IMR-90 (cell line): ENCODE measurements around the gene LMBRD2. TPM values are rescaled to one million over a fixed set of nuclear protein-coding genes. Genes with fewer than 3 reads are reported as not detected.
A peak's percentile ranks its signal among the peaks of the same experiment; 100 is the strongest.

ENCODE experiments used
- ATAC-seq: fragments of 200-7000 bp; cut with Tn5 transposase; 2 replicates; pipeline ENCODE4 v1.9.1; 2020; ENCODE audit warnings: low read depth, mild to moderate bottlenecking, moderate library complexity
- BruUV-seq: library from RNA; stranded (reverse); fragments of 400-500 nt; replicated peaks from 2 replicates; lab custom pipeline; 2021; lab: Mats Ljungman, UMichigan
- CTCF ChIA-PET: fragments of 300-600 bp; formaldehyde crosslinking; extraction: SDS; loops from one replicate; lab custom pipeline; 2021; ENCODE audit warnings: antibody characterized with exemption; lab: Yijun Ruan, JAX
- POLR2A ChIA-PET: fragments of 300-600 bp; sonication (Branson Sonifier 250); formaldehyde crosslinking; loops from one replicate; lab custom pipeline; 2022; ENCODE audit warnings: antibody characterized with exemption; ENCODE audit not compliant: unreplicated experiment; lab: Charles Lee
- DNase-seq: peaks from one replicate; pipeline ENCODE4 v3.0.0; 2013
- H2AFZ ChIP-seq: replicated peaks from 2 replicates; pipeline ENCODE3; 2013; ENCODE audit warnings: low read length, mild to moderate bottlenecking; ENCODE audit not compliant: poor library complexity
- H2AK5ac ChIP-seq: 2 replicates; pipeline ENCODE4 v1.6.1; 2013; ENCODE audit warnings: low read depth, low read length, inconsistent platforms
- H2AK9ac ChIP-seq: replicated peaks from 2 replicates; pipeline ENCODE3; 2013; ENCODE audit warnings: mild to moderate bottlenecking, low read depth, low read length, moderate library complexity; ENCODE audit not compliant: poor library complexity
- H2BK120ac ChIP-seq: 2 replicates; pipeline ENCODE4 v1.6.1; 2013; ENCODE audit warnings: low read depth, low read length, inconsistent platforms
- H2BK15ac ChIP-seq: 3 replicates; pipeline ENCODE4 v1.6.1; 2013; ENCODE audit warnings: low read depth, low read length, inconsistent platforms
- H2BK20ac ChIP-seq: 2 replicates; pipeline ENCODE4 v1.6.1; 2013; ENCODE audit warnings: low read depth, mild to moderate bottlenecking, inconsistent platforms, low read length, moderate library complexity
- H2BK5ac ChIP-seq: 2 replicates; pipeline ENCODE4 v1.6.1; 2013; ENCODE audit warnings: mild to moderate bottlenecking, low read depth, low read length, inconsistent platforms; ENCODE audit not compliant: poor library complexity, severe bottlenecking
- H3K14ac ChIP-seq: replicated peaks from 2 replicates; pipeline ENCODE4 v1.6.1; 2013; ENCODE audit warnings: low read depth, low read length, inconsistent platforms
- H3K18ac ChIP-seq: 2 replicates; pipeline ENCODE4 v1.6.1; 2013; ENCODE audit warnings: low read depth, low read length, control low read depth
- H3K23ac ChIP-seq: 2 replicates; pipeline ENCODE4 v1.6.1; 2013; ENCODE audit warnings: low read depth, low read length, inconsistent platforms
- H3K27ac ChIP-seq: 2 replicates; pipeline ENCODE4 v1.5.1; 2013; ENCODE audit warnings: mild to moderate bottlenecking, control low read depth, low read length; ENCODE audit not compliant: insufficient read depth
- H3K27me3 ChIP-seq: 2 replicates; pipeline ENCODE4 v1.6.1; 2013; ENCODE audit warnings: low read length; ENCODE audit not compliant: control insufficient read depth, insufficient read depth
- H3K36me3 ChIP-seq: 2 replicates; pipeline ENCODE4 v1.6.1; 2013; ENCODE audit warnings: low read length, mixed read lengths; ENCODE audit not compliant: control insufficient read depth, insufficient read depth
- H3K4ac ChIP-seq: 2 replicates; pipeline ENCODE4 v1.6.1; 2013; ENCODE audit warnings: low read depth, low read length, inconsistent platforms
- H3K4me1 ChIP-seq: 2 replicates; pipeline ENCODE4 v1.6.1; 2013; ENCODE audit warnings: low read length, mixed read lengths; ENCODE audit not compliant: control insufficient read depth, insufficient read depth
- H3K4me2 ChIP-seq: 2 replicates; pipeline ENCODE4 v1.6.1; 2013; ENCODE audit warnings: low read depth, mild to moderate bottlenecking, control low read depth, low read length, moderate library complexity
- H3K4me3 ChIP-seq: 2 replicates; pipeline ENCODE4 v1.5.1; 2013; ENCODE audit warnings: low read depth, mild to moderate bottlenecking, control low read depth, low read length, moderate library complexity; ENCODE audit not compliant: insufficient read depth
- H3K56ac ChIP-seq: 2 replicates; pipeline ENCODE4 v1.6.1; 2013; ENCODE audit warnings: low read length, inconsistent platforms; ENCODE audit not compliant: insufficient read depth; ENCODE audit errors: extremely low read depth
- H3K79me1 ChIP-seq, 2 experiments: 2 replicates each; pipeline ENCODE4 v1.6.1; 2013; ENCODE audit warnings: low read length in 2 of 2, inconsistent platforms in 1 of 2, low read depth in 1 of 2
- H3K9ac ChIP-seq: 2 replicates; pipeline ENCODE4 v1.6.1; 2013; ENCODE audit warnings: low read depth, low read length, control low read depth
- H3K9me1 ChIP-seq: 2 replicates; pipeline ENCODE4 v1.6.1; 2013; ENCODE audit warnings: low read length, inconsistent platforms; ENCODE audit not compliant: insufficient read depth
- H3K9me3 ChIP-seq: 2 replicates; pipeline ENCODE4 v1.6.1; 2013; ENCODE audit warnings: low read length; ENCODE audit not compliant: control insufficient read depth, insufficient read depth
- H4K20me1 ChIP-seq: 2 replicates; pipeline ENCODE4 v1.6.1; 2013; ENCODE audit warnings: low read length, inconsistent platforms; ENCODE audit not compliant: insufficient read depth
- H4K5ac ChIP-seq: 2 replicates; pipeline ENCODE4 v1.6.1; 2013; ENCODE audit warnings: mild to moderate bottlenecking, low read depth, low read length, control low read depth
- H4K8ac ChIP-seq, 2 experiments: 2 replicates each; pipeline ENCODE4 v1.6.1; 2013; ENCODE audit warnings: low read depth in 2 of 2, low read length in 2 of 2, control low read depth in 1 of 2, inconsistent platforms in 1 of 2
- H4K91ac ChIP-seq: 2 replicates; pipeline ENCODE4 v1.6.1; 2013; ENCODE audit warnings: low read depth, low read length, inconsistent platforms; ENCODE audit not compliant: insufficient read depth
- CEBPB ChIP-seq: IDR thresholded peaks from 2 replicates; pipeline ENCODE4 v1.6.1; 2012; ENCODE audit warnings: low read depth, low read length, improper control_type of control experiment
- CTCF ChIP-seq: conservative IDR thresholded peaks from 2 replicates; pipeline ENCODE4 v1.5.1; 2012; ENCODE audit warnings: mild to moderate bottlenecking, low read depth, low read length, improper control_type of control experiment
- MAZ ChIP-seq: IDR thresholded peaks from 2 replicates; pipeline ENCODE4 v1.6.1; 2012; ENCODE audit warnings: low read depth, mild to moderate bottlenecking, low read length, improper control_type of control experiment, moderate library complexity, borderline replicate concordance
- RCOR1 ChIP-seq: IDR thresholded peaks from 2 replicates; pipeline ENCODE4 v1.6.1; 2012; ENCODE audit warnings: mild to moderate bottlenecking, low read length, improper control_type of control experiment; ENCODE audit not compliant: insufficient replicate concordance
- WGBS, 2 experiments: methylation state at CpG; one replicate each; pipeline versions ENCODE4 v1.1.5 to v1.1.7; 2013; ENCODE audit warnings: missing lambda C conversion rate in 2 of 2; ENCODE audit not compliant: insufficient read length in 1 of 2; ENCODE audit errors: extremely low coverage in 2 of 2; 5-methylcytosine and 5-hydroxymethylcytosine counted together
- dilution Hi-C: fragments of 300-500 bp; cut with HindIII; formaldehyde crosslinking; loops from one replicate; pipeline ENCODE4 v1.14.3; 2018; ENCODE audit warnings: low sequenced_read_pairs; ENCODE audit not compliant: unreplicated experiment
- in situ Hi-C: fragments of 300-500 bp; cut with MboI; formaldehyde crosslinking; loops from 3 replicates; pipeline ENCODE4 v1.14.3; 2019; ENCODE audit warnings: low sequenced_read_pairs, inconsistent platforms, mixed read lengths
- intact Hi-C: fragments of 100-400 bp; cut with micrococcal nuclease; formaldehyde crosslinking; loops from 2 replicates; pipeline ENCODE4 v1.10.0; 2022
- polyA plus RNA-seq, 3 experiments: library from polyadenylated mRNA; depleted of rRNA; stranded (reverse); fragments of >200 nt; gene quantifications; 2 replicates each; pipeline ENCODE4 v1.2.3, GENCODE V29; 2012; ENCODE audit warnings: low replicate concordance in 1 of 3
- total RNA-seq: library from RNA; depleted of rRNA; stranded (reverse); fragments of >200 nt; gene quantifications from 2 replicates; pipeline ENCODE4 v1.2.3, GENCODE V29; 2012

Gene LMBRD2
- total and polyA plus RNA-seq, 2 of the 4 experiments (the other 2 are of a cell fraction) = 1.8 to 5.2 TPM

GRCh38 chr5:36158144-36158543 lies 6.5 kb upstream of the LMBRD2 start:
- peaks cover 20% of the 10 kb centered on the region for H3K4me1 ChIP-seq
- BruUV-seq = no TSS peak
- DNase-seq (peak; percentile 7), ATAC-seq (no peak)
- H3K14ac ChIP-seq = no peak overlapping the region
- H4K8ac ChIP-seq = no peak overlapping the region; a peak in 1 of 4 replicates
- H3K9me1 ChIP-seq = peaks cover 3% of the 10 kb centered on the region; the same call in 1 of the 2 replicates
- H3K23ac ChIP-seq = no peak overlapping the region
- H3K9ac ChIP-seq = no peak overlapping the region
- H3K56ac ChIP-seq = no peak overlapping the region
- peaks cover 44% of the 10 kb centered on the region for H3K36me3 ChIP-seq
- H2AK5ac ChIP-seq = no peak overlapping the region
- in situ Hi-C loops (no loop called here), dilution Hi-C loops (no loop called here), intact Hi-C loops (loop anchor here (2.0 kb wide), 1 partner anchor 19 kb away; no protein-coding TSS in a partner anchor)
- H3K27ac ChIP-seq = peak overlapping the region; percentile 5; the same call in 1 of the 2 replicates
- no peak overlapping the region for H3K4ac ChIP-seq
- ChIA-PET CTCF (no interaction called here), POLR2A (no interaction called here)
- no peak overlapping the region; the same call in 1 of the 2 replicates for H3K18ac ChIP-seq
- H3K4me3 ChIP-seq = no peak overlapping the region
- H3K27me3 ChIP-seq = no peaks in the 10 kb centered on the region
- no peak overlapping the region for H2AFZ ChIP-seq
- no peak overlapping the region for H2BK20ac ChIP-seq
- WGBS, 2 experiments = 80% methylated on average over 1 of the region's 2 CpGs; no CpG with 5 or more reads in 1 of the 2 experiments
- no peak overlapping the region for H4K5ac ChIP-seq
- TF ChIP-seq CTCF (no peak), RCOR1 (no peak), MAZ (no peak), CEBPB (no peak)
- H3K9me3 ChIP-seq = no peaks in the 10 kb centered on the region
- H4K20me1 ChIP-seq = no peaks in the 10 kb centered on the region
- no peak overlapping the region for H4K91ac ChIP-seq
- no peak overlapping the region for H2BK5ac ChIP-seq
- H2AK9ac ChIP-seq = no peak overlapping the region
- no peak overlapping the region for H2BK120ac ChIP-seq
- H2BK15ac ChIP-seq = no peak overlapping the region
- no peak overlapping the region; the same call in 1 of the 2 replicates for H3K4me2 ChIP-seq
- H3K79me1 ChIP-seq = peaks cover 51 to 84% of the 10 kb centered on the region in 2 experiments
